Astrocyte of the cerebellum (primary cell): ENCODE results near the gene ABCF1.

Source experiments
- DNase-seq: peaks from one replicate; pipeline ENCODE4 v3.0.0-alpha.2; 2011; ENCODE audit warnings: low read depth
- H3K4me3 ChIP-seq: 2 replicates; pipeline ENCODE4 v1.5.1; 2011; ENCODE audit warnings: mild to moderate bottlenecking, low read depth, low read length, moderate library complexity
- in situ Hi-C: cut with HindIII; loops from 2 replicates; pipeline ENCODE4 v1.10.0; 2017; ENCODE audit warnings: low sequenced_read_pairs
- TF ChIP-seq, protein P1 (sequence below): IDR thresholded peaks from 2 replicates; pipeline ENCODE4 v1.5.1; 2012; ENCODE audit warnings: low read length, low read depth, moderate library complexity, mild to moderate bottlenecking; ENCODE audit errors: missing control alignments

Gene ABCF1

GRCh38 chr6:30611150-30611855 lies 40.1 kb downstream of the ABCF1 start:
- in situ Hi-C loops: loop anchor here (5.0 kb wide), 1 partner anchor 49 kb away; no protein-coding TSS in a partner anchor
- DNase-seq: no peak
- TF ChIP-seq, protein P1, sequence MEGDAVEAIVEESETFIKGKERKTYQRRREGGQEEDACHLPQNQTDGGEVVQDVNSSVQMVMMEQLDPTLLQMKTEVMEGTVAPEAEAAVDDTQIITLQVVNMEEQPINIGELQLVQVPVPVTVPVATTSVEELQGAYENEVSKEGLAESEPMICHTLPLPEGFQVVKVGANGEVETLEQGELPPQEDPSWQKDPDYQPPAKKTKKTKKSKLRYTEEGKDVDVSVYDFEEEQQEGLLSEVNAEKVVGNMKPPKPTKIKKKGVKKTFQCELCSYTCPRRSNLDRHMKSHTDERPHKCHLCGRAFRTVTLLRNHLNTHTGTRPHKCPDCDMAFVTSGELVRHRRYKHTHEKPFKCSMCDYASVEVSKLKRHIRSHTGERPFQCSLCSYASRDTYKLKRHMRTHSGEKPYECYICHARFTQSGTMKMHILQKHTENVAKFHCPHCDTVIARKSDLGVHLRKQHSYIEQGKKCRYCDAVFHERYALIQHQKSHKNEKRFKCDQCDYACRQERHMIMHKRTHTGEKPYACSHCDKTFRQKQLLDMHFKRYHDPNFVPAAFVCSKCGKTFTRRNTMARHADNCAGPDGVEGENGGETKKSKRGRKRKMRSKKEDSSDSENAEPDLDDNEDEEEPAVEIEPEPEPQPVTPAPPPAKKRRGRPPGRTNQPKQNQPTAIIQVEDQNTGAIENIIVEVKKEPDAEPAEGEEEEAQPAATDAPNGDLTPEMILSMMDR: no peak
- H3K4me3 ChIP-seq: no peak overlapping the region

- in situ Hi-C loops: loop anchor here (5.0 kb wide), 1 partner anchor 50 kb away; no protein-coding TSS in a partner anchor
- TF ChIP-seq, protein P1: no peak
- no peak overlapping the region for H3K4me3 ChIP-seq
- no peak for DNase-seq
Observed at GRCh38 chr6:30611856-30612194, 40.6 kb downstream of the ABCF1 start.

DNA sequence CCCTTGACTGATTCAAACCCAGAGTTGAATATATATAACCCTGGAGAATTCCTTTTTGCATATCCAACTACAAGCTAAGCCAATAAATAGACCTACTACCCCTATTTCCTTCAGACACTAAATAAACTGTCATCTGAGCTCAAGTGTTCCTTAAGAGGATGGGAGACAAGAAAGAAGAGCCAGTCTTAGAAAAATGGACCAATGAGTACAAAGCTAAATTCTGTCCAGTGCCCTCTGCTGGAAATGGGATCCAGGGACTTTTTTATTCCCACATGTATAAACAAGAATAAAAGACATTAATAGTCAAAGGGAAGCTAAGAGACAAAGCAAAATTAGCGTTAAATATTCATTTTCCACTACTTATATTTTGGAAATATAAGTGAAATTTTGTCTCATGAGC lies 41.0 kb downstream of the ABCF1 start:
- in situ Hi-C loops: loop anchor here (5.0 kb wide), 1 partner anchor 50 kb away; no protein-coding TSS in a partner anchor
- no peak overlapping the region for H3K4me3 ChIP-seq
- TF ChIP-seq, protein P1: peak; percentile 44
- no peak for DNase-seq

GRCh38 chr6:30612687-30613248 lies 41.5 kb downstream of the ABCF1 start:
- DNase-seq: peak; percentile 84
- H3K4me3 ChIP-seq: no peak overlapping the region
- TF ChIP-seq, protein P1: no peak
- in situ Hi-C loops: loop anchor here (5.0 kb wide), 1 partner anchor 50 kb away; no protein-coding TSS in a partner anchor

GRCh38 chr6:30613251-30614043 lies 42.2 kb downstream of the ABCF1 start:
- in situ Hi-C loops: loop anchor here (5.0 kb wide), 1 partner anchor 51 kb away; no protein-coding TSS in a partner anchor
- TF ChIP-seq, protein P1: no peak
- no peak for DNase-seq
- H3K4me3 ChIP-seq: no peak overlapping the region

- in situ Hi-C loops: loop anchor here (5.0 kb wide), 1 partner anchor 52 kb away; no protein-coding TSS in a partner anchor
- TF ChIP-seq, protein P1: no peak
- no peak for DNase-seq
Observed at GRCh38 chr6:30614044-30614842, 43.0 kb downstream of the ABCF1 start.

More at GRCh38 chr6:30614044-30614842, 43.0 kb downstream of the ABCF1 start:
- H3K4me3 ChIP-seq: peak overlapping the region; percentile 54
